ENCODE results near the gene SLFN5.
"Not testable (repeated sequence)": the region's sequence is repeated elsewhere in the genome, so short reads cannot be mapped to it uniquely, and the experiment has no call there.

SLFN5 gene

DNA sequence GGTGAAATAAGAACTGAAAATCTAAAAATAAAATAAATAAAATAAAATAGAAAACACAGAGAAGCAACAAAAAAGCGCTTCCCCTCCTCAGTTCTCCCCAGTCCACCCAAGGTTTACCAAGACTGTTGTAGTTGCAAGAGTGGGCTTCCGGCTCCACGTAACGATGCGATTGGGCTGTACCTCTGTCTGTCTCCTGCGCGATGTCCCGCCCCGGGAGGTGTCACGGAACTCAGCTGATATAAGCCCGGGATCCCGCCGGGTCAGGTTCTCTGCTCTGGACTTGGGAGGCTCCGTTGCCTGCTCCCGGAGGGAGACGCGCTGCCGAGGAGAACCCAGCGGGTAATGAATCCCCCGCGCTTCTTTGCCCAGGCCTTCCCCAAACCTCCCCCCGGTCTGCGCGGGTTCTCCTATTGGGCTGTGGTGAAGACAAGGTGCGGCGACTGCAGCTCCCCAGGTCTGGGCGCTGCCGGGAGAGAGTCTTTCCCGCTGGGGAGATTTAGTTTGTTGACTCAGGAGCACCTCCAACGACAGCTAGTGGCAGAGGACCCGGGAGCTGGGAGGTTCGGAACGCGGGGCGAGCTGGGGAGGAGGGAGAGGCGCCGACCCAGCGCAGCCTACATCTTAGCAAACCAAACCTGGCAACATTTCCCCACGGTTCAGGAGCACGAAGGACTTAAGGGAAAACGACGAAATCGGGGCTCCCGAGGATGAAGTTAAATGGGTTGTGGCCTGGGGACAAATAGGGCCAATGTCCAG, at the start of gene SLFN5:
SLFN5 (plus strand) TSS at position 268 of the 756 bp plus-strand sequence. CDS start 15,619 bp downstream, outside the sequence.
- DNase-seq (ENCODE audit: low spot score), result peak; percentile 87

DNA sequence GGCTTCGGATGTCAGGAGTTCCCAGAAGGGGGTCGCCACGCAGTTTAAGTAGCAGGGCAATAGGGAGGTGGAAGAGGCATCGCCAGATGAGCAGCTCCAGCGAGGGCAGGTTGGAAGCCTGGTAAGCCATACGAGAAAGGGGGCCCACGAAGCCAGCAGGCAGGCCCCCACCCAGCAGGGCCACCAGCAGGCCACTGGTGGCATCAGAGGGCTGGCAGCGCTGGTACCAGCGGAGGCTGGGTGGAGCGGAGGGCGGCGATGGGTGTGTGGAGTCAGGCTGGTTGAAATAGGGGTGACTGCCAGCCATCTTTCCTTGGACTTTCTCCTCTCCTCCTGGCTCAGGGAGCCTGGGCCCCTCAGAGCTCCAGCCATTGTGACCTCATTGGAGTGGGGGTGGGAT, 48.9 kb upstream of the SLFN5 start, which contains the start of gene SLC35G3:
SLC35G3 (minus strand) TSS at position 393 of the 400 bp plus-strand sequence; CDS start at position 307, 86 bp downstream.
- not testable (repeated sequence) for DNase-seq (ENCODE audit: low spot score)

DNA sequence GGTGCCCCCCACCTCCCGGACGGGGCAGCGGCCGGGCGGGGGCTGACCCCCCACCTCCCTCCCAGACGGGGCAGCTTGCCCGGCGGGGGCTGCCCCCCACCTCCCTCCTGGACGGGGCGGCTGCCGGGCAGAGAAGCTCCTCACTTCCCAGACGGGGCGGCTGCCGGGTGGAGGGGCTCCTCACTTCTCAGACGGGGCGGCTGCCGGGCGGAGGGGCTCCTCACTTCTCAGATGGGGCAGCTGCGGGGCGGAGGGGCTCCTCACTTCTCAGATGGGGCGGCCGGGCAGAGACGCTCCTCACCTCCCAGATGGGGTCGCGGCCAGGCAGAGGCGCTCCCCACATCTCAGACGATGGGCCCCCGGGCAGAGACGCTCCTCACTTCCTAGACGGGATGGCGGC, 47.8 kb upstream of the SLFN5 start:
- DNase-seq (ENCODE audit: low spot score), result not testable (repeated sequence)

DNA sequence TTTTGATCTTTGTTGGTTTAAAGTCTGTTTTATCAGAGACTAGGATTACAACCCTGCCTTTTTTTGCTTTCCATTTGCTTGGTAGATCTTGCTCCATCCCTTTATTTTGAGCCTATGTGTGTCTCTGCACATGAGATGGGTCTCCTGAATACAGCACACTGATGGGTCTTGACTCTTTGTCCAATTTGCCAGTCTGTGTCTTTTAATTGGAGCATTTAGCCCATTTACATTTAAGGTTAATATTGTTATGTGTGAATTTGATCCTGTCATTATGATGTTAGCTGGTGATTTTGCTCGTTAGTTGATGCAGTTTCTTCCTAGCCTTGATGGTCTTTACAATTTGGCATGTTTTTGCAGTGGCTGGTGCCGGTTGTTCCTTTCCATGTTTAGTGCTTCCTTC, 40.3 kb upstream of the SLFN5 start:
- not testable (repeated sequence) for DNase-seq (ENCODE audit: low spot score)

DNA sequence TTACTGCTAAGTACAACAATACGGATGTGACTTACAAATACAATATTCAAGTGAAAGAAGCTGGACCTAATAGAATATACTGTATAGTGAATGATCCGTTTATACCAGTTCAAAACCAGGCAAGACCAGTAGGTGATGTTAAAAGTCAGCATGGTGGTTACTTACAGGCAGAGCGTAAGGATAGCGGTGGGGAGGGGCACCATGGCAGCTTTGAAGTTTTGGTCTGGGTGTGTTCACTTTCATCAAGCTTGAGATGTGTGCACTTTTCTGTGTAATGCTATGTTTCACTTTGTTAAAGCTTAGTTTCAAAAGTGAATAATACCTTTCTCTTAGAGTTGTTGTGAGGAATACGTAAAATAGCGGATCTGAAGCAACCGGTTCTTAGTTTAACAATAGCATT, 32.1 kb upstream of the SLFN5 start:
- DNase-seq (ENCODE audit: low spot score), result no peak

DNA sequence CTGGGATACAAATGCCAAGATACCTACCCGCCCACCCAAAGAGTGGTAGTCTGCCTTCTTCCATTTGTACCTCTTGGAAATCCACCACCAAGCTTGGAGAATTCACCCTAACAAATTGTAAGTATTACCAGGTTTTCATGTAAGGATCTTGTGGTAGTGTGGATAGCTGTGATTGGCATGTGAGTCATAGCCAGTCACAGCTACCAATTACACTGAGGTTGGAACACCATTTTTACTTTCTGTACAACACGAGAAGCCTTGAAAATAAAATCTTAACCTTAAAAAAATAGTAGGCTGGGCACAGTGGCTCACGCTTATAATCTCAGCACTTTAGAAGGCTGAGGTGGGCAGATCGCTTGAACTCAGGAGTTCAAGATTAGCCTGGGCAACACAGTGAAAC, 30.2 kb upstream of the SLFN5 start:
- DNase-seq (ENCODE audit: low spot score), result no peak

DNA sequence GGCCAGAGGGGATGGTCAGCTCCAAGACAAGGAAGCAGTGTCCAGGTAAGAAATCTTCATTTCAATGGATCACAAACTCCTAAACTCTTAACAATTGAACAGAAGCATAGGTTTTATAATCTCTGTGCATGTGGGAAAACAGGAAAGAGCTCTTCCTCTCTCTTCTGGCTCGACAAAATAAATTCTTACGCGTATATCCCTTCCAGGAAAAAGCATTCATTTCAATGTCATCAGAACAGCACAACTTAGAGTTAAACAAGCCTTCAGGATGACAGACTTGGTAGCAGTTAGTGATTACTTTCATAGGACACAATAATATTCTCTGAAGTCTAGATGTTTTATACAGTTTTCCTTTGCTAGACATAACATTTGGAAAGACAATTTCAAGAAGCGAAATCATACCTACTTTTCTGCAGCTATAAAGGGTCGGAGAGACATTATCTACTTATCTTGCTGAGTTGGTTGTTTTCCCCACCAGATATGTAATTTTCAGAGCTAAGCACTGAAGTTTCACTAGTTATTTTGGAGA, 29.4 kb upstream of the SLFN5 start:
- no peak for DNase-seq (ENCODE audit: low spot score)

DNA sequence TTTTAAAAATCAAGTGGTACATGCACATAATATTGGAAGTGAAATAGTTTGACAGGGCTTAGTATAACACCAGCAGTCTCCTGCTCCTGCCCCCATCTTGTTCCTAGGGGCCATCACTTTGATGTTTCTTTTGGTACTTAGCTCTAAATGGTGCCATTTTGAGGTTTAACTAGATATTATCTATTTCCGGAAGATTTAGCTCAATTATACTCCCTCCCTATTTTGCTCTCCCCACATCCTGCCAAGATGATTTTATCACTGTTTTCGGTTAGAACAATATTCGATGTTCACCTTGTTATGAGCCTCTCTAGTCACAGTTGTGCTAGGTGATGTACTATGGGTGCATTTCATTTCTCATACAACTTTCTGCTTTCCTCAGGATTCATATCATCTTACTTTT, 28.7 kb upstream of the SLFN5 start:
- DNase-seq (ENCODE audit: low spot score), result no peak

DNA sequence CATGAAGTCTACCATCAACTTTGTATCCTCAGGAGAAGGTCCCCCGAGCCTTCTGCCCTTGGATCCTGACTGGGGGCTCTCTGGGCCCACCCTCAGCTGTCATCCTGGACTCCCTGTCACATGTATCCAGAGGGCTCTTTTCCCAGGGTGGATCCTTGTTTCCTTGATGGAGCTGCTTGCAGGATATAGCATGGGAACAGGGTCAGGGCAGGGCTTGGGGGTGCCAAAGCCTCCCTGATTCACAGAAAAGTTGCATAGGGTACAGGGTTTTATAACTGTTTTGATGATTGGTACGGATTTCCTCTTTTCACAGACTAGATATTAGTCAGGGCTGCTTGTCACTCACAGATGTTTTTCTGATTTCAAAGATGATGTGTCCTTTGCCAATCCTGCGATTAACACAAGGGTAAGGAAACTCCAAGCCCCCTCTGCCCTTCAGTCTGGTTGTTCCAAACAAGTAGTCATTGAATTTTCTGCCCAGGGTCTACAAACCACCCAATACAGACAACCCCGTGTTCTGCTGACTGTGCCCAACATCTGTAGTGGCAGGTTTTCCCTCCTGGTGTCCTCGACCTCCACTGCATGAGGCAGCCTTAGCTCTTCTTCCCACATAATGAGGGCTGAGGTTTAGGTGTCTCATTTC, 28.1 kb upstream of the SLFN5 start:
- DNase-seq (ENCODE audit: low spot score), result no peak

DNA sequence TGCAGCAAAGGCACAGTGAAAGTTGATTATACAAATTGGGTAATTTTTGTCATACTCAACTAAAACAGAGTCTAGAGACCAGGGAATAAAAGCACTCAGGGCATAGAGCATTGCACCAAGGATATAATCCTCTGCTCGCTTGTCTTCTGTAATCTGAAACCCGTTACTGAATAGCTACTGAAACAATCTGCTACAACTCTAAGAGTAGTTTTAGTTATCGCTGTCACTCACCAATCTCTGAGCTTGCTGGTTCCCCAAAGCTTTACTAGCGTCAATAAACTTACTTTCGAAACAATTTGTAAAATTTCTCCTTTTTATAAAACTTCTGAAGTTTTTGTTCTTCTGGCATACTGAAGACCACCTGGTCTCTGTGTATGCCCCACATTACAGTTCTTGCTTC, 25.8 kb upstream of the SLFN5 start:
- DNase-seq (ENCODE audit: low spot score), result no peak

DNA sequence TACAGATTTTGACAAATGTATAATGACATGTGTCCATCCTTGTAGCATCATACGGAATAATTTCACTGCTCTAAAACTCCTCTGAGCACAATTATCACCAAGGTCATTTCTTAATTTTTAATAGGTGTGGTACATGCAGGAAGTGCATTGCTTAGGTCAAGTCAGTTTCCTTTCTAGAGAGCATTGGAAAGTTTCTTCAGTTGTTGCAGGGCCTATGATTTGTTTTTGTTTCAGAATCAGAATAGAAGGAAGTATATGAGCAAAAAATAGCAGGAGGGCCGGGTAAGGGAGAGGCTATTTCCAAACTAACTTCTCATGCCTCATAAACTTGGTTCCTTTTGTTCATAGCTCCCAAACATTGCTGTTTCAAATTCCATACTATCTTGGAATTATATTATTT, 24.0 kb upstream of the SLFN5 start:
- DNase-seq (ENCODE audit: low spot score), result no peak

DNA sequence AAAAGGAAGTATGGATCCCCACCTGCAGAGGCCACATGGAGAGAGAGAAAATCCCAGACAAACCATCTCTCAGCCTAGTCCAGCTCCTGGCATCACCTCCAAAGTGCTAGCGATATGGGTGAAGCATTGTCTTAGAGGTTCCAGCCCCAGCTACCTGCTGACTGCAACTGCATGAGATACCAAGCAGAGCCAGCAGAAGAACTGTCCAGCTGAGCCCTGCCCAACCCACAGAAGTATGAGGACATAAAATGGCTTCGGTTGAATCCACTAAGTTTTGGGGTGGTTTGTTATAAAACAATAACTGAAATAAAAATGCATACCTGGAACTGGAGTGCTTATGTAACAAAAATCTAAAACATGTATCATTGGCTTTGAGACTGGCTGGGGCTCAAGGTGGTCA, 20.4 kb upstream of the SLFN5 start:
- no peak for DNase-seq (ENCODE audit: low spot score)

DNA sequence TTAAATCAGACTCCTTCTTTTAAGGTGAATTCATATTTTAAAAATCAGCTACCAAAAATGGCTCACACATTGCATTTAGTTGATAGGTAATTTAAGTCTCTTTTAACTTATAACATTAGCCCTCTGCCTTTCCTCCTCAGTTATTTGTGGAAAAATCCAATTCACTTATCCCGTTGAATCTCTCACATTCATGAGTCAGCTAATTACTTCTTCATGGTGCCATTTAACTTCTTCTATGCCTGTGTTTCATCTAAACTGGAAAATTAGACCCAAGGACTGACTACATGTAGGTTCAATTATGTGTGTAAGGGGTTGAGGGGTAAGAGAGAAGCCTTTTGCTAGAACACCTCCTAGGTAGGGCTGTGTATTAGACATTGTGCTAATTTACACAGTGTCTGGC, 18.4 kb upstream of the SLFN5 start:
- no peak for DNase-seq (ENCODE audit: low spot score)

DNA sequence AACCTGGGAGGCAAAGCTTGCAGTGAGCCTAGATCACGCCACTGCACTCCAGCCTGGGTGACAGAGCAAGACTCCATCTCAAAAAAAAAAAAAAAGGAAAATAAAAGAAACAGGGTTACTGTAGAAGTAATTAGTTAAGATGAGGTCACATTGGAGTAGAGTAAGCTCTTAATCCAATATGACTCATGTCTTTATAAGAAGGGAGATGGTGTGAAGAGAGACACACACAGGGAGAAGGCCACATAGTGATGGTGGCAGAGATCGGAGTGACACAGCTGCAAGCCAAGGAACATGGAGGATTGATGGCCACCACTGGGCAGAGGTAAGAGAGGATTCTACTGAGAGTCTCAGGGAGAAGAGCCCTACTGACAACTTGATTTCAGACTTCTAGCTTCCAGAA, 15.3 kb upstream of the SLFN5 start:
- DNase-seq (ENCODE audit: low spot score), result no peak

DNA sequence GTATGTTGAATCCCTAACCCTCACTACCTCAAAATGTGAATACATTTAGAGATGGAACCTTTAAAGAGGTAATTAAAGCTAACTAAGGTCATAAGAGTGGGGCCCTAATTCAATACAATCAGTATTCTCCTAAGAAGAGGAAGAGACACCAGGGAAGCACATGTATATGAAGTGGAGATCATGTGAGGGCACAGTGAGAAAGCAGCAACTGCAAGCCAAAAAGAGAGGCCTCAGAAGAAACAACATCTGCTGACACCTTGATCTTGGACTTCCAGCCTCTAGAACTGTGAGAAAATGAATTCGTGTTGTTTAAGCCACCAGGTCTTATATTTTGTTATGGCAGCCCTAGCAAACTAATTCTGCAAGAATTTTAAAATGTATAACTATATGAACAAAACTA, 13.2 kb upstream of the SLFN5 start:
- no peak for DNase-seq (ENCODE audit: low spot score)

DNA sequence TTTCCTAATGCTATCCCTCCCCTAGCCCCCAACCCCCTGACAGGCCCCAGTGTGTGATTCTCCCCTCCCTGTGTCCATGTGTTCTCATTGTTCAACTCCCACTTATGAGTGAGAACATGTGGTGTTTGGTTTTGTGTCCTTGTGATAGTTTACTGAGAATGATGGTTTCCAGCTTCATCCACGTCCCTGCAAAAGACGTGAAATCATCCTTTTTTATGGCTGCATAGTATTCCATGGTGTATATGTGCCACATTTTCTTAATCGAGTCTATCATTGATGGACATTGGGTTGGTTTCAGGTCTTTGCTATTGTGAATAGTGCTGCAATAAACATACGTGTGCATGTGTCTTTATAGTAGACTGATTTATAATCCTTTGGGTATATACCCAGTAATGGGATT, 8.6 kb upstream of the SLFN5 start:
- not testable (repeated sequence) for DNase-seq (ENCODE audit: low spot score)

DNA sequence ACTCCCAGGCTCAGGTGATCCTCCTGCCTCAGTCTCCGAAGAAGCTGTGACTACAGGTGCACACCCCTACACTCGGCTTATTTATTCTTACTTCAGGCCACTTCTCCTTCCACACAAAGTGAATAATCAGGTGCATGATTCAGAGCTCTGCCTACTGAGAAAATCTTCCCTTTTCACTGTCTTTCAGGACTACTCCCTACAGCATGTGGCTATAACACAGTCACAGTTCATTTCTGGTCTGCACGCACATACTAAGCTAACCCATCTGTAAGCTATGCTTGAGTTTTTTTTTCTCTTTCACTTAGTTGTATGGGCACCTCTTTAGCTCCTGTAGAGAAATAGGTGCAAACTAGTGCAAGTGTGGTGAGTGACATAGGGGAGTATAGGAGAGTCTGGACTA, 7.6 kb upstream of the SLFN5 start:
- no peak for DNase-seq (ENCODE audit: low spot score)

DNA sequence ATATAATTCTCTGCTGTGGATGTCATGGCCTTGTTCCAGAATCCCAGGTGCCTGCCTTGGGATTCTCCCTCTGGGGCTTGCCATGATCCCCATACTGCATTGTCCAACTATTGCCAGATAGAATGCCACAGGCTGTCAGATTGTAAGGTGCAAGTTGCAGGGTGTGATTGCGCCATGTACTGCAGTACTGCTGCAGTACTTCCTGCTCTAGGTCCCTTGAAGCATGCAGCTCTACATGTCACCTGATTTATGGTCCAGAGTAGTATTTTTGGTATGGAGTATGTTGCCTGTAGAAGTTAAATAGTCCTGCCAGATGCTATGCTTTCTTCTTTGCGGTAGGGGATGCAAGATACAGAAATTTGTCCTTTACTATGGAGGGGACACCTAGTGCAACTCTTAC, 7.0 kb upstream of the SLFN5 start:
- no peak for DNase-seq (ENCODE audit: low spot score)

DNA sequence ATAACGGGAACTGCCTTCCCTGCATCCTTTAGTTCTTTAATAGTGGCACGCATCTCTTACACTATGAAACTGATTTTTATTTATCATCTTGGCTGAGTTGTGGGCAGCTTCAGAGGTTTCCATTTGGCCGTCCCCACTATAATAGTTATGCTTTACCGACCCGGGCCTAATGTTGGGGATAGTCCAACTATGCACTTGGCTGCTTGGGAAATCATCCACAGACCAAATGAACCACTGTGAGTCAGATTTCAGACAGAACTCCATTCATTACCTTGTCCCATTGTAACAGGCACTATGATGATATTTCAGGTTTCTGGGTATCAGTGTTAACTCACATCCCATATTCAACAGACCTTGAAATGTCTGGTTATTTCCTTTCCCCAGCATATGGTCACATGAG, 6.1 kb upstream of the SLFN5 start:
- DNase-seq (ENCODE audit: low spot score), result no peak

DNA sequence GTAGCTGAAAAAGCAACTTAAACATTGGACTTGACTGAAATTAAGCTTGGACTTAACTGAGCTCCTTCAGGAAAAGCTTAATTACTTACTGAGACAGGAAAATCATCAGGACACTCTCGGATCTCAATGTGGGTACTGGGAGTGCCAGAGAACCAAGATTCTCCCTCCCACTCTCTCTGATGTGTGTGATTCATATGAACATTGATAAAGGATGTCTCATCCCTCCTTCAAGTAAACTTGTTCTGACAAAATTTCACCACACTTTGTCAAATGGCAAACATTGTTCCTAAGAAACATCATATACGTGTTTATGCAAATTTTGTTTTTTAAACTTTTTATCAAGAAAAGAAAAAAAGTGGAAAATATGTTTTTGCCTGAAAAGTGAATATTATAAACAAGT, 4.1 kb upstream of the SLFN5 start:
- no peak for DNase-seq (ENCODE audit: low spot score)

DNA sequence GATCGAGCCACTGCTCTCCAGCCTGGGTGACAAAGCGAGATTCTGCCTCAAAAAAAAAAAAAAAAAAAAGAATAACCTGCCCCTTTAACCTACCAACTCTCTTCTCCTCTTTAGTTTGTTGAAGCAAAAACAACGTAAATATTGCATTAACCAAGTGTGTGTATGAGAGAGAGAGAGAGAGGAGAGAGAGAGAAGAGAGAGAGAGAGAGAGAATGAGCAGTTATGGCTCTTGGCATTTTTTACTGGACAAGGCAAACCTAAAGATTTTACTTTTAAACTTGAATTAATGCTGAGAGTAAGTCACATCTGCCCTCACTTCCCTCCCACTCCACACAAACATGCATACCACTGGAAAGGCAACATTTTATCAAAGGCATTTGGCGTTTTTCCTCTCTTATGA, 3.0 kb upstream of the SLFN5 start:
- no peak for DNase-seq (ENCODE audit: low spot score)

DNA sequence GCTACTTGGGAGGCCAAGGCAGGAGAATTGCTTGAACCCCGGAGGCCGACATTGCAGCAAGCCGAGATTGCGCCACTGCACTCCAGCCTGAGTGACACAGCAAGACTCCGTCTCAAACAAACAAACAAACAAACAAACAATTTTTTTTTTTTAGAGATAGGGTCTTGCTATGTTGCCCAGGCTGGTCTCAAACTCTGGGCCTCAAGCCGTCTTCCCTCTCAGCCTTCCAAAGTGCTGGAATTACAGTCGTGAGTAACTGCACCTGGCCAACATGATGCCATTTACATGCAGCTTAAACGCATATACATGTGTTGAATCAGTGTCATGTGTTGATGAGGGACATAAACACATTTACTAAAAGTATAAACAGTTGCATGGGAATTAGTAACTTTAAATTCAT, 2.0 kb upstream of the SLFN5 start:
- no peak for DNase-seq (ENCODE audit: low spot score)

DNA sequence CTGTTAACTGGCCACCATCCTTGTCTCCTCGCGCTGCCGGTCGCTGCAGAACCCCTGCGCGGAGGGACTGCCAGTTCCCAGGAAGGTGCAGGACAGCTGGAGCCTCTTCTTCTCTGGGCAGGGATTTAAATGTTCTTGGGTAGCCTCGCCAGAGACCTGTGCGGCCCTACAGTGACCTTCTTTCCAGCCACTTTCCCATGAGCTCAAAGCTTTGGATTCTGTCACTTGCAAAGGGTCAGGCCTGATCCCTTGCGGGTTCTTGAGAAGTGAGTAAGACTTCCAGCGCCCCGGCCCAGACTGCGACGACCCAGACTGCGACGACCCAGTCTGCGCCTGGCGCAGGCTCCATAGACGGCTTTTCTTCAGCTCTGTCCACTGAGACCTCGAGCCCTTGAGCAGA, 1.4 kb upstream of the SLFN5 start:
- no peak for DNase-seq (ENCODE audit: low spot score)

Measured in kidney capillary endothelial cell (primary cell).